NCI-H510A treated with DMSO at 0.1 percent for 48 hours (cell line): ENCODE results near the gene TRDN.
"Not testable (repeated sequence)": the region's sequence is repeated elsewhere in the genome, so short reads cannot be mapped to it uniquely, and the experiment has no call there.

Experiments used
- DNase-seq: peaks from one replicate; lab custom pipeline; 2025; lab: John Stamatoyannopoulos, UW

The TRDN gene

DNA sequence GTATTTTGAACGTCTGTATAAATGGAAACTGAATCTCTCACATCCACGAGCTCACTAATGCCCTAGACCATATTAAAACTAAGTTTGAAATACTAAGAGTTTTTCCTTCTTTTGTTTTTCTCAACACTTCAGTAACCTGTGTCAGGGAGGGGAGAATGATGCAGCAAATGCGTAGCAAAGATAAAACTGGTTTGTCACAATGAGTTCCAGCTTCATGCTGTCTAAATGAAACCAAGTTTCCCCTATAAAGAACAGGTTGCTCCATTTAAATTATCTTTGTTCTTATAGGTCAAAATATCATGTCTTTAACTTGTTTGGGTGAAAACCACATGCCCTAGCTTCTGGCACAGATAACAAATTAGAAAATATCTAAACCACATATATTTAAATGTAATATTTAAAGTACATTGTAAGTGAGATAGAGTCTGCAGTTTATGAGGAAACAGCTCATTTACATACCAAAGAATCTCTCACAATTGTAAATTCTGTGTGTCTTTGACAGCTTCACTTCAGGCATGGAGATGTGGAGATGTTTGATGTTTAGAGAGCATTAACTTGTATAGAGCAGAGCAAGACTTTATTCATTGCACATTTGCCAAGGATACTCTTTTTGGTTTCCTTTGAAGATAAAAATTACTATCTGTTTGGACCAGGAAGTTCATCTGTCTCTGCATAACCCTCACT is 7.3 kb downstream of the TRDN start:
- no peak for DNase-seq

DNA sequence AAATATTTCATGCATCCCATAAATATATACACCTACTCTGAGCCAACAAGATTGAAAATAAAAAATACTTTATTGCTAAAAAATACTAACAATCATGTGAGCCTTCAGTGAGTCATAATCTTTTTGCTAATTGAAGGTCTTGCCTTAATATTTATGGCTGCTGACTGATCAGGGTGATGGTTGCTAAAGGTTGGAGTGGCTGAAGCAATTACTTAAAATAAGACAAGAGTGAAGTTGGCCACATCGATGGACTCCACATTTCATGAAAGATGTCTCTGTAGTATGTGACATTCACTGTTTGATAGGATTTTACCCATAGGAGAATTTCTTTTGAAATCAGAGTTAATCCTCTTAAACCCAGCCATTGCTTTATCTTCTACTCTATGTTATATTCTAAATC is 11.1 kb downstream of the TRDN start:
- no peak for DNase-seq

DNA sequence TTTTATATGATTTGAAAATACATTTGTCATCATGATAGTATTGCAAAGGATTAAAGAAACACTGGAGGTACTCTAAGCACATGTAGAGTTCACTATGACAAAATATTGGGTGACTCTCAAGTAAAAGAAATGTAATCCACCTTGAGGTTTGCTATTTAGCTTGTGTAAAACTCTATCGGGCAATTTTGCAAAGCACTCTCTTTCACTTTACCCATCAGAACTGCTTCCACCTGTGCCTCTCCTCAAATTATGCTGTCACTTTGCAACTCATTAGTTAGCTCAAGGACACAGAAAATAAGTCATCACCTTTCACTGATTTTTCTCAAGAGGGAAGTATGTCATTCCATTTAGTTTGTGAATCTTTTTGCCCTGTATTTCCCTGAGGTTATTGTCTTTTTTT is 14.0 kb downstream of the TRDN start:
- no peak for DNase-seq

DNA sequence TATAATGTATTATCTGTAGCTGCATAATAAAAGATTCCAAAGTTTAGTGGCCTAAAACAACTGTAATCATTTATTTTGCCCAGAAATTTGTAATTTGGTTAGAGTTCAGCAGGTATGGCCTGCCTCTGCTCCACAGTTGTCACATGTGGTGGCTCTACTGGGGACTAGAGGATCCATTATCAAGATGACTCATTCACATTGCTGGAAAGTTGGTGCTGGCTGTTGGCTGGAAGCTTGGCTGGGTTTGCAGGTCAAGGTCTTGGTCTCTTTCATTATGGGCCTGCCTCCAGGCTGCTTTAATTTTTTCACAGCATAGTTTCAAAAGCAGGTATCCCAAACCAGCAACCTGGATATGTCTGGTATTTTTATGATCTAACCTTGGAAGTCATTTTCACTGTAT is 17.6 kb downstream of the TRDN start:
- no peak for DNase-seq

DNA sequence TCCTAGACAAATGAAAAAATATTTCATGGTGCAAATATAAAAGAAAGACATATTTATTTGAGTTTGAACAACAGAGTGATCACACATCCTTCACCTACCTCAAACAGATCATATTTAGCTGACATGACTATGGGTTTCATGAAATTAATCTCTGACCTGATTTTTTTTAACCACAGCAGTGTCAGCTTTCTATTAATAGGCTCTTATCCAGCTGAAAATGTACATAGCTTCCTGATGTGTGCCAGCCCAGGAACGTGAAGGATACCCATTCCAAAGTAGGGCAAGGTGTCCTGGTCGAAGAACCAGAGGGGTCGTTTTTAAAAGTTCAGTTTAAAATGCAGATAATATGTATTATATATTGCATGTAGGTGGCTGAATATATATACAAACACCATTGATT is 19.8 kb downstream of the TRDN start:
- DNase-seq = no peak

DNA sequence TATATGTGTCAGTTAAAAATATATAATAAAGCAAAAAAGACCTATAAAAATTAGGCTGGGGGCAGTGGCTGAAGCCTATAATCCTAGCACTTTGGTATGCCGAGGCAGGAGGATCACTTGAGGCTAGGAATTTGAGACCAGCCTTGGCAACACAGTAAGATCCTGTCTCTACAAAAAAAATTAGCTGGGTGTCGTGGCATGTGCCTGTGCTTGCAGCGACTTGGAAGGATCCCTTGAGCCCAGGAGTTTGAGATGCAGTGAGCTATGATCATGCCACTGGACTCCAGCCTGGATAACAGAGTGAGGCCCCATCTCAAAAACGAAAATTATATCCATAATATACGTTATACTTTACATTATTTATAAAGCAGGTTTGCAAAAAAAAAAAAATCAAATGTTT is 20.7 kb downstream of the TRDN start:
- DNase-seq = no peak

DNA sequence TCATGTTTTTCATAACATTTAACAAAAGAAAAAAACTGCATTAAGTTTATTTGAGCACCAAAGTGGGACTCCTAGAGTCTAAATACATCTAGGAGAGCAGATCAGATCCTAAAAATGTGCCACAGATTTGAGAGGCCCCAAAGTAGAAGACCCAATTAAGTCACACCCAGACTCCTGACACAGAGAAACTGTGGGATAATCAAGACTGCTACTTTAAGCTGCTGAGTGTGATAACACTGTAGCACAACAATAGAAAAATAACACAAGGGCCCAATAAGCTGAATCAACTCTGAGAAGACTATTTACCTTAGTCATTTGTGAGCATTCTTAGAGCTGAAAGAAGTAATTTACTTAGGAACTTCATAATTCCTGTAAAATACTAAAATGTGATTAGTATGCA is 26.0 kb downstream of the TRDN start:
- no peak for DNase-seq

DNA sequence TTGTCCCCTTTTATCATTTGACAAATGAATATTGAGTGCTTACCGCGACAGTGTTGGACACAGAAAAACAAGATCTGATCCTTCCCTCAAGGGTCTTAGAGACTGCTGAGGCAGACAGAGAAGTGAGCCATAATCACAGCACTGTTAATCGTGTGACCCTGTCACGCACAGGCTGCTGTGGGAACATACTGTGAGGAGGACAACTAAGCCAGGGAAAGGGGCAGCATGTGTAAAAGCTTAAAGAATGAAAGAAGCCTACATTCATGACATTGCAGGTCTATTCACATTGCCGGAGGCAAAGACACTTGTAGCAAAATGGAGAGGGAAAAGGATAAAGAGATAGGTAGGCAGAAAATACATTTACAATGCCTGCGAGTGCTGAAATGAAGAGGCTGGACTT is 32.7 kb downstream of the TRDN start:
- no peak for DNase-seq

DNA sequence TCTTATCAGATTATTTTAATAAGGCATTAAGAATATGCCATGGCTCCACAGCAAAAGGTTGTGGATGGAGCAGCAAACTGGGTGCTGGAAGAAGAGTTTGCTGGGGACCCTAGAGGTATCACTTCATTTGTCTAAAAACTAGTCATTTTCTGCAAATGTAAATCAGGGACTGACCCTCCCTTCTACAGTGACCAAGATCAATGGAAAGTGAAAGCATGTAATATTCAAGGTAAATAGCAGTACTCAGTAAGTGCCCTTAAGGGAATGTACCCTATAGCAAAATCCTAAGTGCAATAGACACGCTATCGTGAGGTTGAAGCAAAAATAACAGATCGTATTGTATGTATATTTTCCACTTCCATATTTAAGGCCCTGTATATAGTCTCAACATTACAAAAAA is 38.7 kb downstream of the TRDN start:
- DNase-seq = no peak

DNA sequence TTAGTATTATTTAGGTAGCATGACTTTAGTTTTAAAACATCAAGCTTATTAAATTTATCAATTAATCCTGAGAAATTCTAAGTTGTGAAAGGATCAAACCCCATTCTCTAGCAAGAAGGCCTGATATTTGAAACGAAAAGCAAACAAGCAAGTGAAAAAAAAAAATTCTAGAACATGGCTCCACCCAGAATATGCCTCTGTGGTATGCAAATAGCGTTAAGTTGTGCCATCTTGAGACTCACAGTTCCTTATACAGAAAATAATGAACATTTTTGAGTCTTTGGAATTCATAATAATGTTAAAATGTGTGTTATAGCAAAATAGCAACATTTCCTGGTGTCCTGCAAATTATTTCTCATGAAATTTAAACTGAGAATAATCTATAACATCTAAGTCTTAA is 42.0 kb downstream of the TRDN start:
- DNase-seq = no peak

DNA sequence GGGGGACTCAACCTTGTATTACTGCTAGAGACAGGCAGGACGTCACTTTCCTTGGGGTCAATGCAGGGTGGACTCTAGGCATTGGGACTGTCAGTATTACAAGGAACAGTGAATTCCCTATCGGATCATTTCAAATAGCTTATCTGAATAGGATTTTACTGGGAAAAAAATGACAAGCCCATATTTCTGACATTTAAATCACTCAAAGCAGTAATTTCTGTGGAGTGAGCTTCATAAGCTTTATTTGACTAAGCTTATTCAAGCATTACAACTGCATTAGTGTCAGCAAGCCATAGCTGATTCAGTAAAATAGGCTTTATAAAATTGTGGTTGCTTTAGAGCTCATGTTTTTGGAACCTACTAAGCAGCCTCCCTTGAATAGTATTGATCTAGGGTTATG is 44.3 kb downstream of the TRDN start:
- DNase-seq = no peak

DNA sequence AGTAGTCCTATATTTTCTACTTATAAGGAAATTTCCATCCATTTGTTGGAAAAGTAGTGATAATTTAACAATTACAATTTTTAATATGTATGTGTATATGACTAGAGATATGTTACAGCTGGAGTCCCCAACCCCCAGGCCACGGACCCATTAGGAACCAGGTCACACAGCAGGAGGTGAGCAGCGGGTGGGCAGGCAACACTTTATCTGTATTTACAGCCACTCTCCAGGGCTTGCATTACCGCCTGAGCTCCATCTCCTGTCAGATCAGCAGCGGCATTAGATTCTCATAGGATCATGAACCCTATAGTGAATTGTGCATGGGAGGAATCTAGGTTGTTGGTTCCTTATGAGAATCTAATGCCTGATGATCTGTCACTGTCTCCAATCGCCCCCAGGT is 46.8 kb downstream of the TRDN start:
- DNase-seq = no peak

DNA sequence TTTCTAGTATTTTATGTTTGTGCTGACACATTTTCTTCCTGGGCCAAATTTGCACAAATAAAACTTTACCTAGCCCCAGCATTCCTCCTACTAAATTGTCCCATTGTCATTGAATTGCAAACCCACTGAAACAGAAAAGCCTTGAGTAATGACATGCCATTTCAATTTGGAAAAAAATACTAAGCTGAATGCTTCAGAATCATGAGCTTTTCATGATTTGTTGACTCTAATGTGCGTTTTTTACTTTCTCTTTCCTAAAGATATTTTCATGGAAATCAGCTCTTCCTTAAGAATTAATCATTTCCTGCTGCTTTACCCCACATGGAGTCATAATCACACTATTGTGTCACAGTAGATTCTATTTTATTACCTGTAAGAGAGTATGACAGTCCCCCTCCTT is 47.4 kb downstream of the TRDN start:
- DNase-seq = no peak

DNA sequence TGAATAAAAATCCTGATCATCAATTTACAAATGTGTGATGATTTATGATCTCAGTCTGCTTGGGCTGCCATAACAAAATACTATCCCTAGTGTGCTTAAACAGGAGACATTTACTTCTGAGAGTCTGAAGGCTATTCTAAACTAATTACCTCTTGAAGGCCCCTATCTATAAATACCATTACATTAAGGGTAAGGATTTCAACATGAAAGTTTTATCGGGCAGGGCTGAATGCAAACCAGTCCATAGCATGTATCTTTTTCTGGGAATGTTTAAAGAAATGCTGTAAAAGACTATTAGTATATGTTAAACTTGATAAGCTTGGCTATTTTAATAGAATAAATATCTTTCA is 48.2 kb downstream of the TRDN start:
- DNase-seq = no peak

DNA sequence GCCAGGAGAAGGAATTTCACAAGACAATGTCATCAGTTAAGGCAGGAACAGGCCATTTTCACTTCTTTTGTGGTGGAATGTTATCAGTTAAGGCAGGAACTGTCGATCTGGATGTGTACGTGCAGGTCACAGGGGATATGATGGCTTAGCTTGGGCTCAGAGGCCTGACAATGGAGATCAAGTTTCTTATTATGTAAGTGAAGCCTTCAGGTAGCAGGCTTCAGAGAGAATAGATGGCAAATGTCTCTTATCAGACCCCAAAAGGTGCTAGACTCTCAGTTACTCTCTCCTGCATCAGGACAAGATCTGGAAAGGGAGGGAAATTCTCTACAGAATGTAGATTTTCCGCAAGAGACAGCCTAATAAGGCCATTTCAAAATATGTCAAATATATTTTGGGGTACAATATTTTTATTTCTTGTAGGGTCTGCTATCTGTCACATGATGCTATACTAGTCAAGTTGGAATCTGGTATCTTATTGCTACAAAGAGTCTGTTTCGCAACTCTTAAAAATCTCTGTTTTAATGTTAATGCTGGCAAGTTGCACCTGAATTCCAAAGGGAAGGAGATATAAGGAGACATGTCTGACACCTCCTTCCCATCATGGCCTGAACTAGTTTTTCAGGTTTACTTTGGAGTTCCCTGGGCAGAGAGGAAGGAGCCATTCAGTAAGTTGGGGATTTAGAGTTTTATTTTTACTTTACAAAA is 48.8 kb downstream of the TRDN start:
- DNase-seq = no peak

DNA sequence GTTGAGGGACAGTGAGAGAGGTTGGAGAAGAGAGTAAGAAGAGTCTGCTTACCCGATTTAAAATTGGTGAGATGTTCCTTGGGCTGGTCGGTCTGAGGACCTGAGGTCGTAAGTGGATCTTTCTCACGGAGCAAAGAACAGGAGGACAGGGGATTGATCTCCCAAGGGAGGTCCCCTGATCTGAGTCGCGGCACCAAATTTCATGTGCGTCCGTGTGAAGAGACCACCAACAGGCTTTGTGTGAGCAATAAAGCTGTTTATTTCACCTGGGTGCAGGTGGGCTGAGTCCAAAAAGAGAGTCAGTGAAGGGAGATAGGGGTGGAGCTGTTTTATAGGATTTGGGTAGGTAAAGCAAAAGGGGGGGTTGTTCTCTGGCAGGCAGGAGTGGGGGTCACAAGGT is 49.3 kb downstream of the TRDN start:
- DNase-seq = not testable (repeated sequence)

DNA sequence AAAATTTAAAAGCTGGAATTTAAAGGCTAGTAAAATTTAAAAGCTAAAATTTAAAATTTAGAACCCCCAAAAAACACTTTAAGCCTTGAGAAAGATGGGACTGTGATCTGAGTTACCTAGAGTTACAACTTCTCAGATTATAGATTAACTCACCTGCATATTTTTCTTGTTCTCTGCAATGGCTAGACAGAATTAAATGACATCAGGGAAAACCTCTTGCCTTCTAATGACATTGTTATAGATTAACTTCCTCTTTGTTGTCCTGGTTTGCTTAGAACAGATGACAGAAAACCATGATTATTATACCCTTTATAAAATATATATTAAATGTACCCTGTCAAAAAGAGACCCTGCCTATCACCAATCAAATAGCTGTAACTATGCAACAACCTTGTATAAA is 56.4 kb downstream of the TRDN start:
- no peak for DNase-seq

DNA sequence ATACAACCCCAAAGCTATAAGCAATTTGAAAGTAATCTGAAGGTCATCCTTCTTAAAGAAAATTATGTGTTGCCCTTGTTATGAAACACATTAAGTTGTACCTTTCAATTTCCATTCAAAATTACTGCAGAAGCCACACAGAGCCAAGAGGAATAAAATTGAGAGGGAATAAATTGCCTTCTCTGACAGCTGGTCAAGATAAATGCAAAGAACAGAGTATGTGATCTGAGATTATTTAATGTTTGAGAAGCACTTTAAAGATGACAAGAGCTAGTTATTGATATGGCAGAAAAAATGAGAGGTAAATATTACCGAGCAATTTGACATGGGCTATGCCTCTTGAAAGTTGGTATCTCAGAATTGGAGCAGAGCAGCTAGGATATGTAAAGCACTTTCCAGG is 61.6 kb downstream of the TRDN start:
- DNase-seq = peak; percentile 25

DNA sequence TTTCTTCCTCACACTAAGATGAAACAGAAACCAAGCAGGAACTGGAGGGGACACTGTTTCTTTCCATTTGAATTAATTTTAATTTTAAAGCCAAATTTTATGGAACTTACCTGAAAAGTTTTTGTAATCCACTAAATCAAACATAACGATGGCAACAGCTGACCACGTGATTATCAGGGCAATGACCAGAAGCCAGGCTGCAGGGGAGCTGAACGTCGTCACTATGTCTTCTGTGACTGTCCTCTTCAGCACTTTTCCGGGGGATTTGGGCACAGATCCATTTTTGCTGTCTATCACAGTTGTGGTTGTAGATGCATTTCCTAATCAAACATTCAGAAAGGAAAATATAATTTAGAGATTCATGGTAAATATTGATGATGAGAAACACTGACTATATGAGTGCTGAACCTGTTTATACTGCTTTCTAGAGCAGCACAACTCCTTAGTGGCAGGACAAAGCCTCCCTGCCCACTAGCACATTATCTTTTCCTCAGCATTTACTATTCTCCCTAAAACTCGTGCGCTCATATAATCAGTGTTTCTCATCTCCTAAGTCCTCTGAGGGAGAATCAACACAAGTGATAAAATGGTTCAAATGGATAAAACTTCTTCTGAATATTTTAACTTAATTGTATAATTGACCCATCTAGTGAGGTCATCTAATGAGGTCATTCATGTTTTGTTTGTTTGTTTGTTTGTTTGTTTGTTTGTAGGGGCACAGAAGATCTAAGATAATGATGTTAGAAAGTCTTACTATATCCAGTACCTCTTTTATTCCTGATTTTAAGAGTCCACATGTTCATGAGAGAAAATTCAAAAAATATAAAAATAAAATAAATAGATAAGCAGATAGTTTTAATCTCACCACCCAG is 65.7 kb downstream of the TRDN start:
- no peak for DNase-seq

DNA sequence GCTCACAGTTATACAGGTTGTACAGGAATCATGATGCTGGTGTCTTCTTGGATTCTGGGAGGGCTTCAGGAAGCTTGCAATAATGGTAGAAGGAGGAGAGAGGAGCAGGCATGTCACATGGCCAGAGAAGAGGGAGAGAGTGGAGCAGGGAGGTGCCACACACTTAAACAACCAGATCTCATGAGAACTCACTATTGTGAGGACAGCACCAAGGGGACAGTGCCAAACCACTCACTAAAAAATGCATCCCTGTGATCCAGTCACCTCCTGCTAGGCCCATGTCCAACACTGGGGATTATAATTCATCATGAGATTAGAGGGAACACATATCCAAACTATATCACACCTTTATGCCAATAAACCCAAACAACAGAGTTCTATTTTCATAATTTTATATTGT is 67.2 kb downstream of the TRDN start:
- no peak for DNase-seq

DNA sequence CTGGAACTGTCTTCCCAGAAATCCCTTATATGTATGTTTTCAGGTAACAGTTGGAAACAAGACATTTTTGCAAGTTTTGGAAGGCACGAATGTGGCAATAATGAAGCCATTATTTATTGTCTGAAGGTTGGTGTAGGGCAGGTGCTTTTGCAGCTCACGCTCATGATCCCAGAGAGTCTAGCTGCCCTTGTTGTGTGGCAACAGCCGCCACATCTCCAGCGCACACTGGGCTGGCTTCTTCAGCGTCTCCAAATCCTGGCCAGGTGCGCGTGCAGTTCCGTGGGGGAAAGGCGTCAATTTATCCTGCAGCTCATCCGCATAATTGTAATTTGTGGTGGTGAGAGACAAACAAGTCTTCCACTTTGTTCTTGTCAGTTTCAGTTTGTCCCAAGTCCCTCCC is 71.2 kb downstream of the TRDN start:
- DNase-seq = no peak

DNA sequence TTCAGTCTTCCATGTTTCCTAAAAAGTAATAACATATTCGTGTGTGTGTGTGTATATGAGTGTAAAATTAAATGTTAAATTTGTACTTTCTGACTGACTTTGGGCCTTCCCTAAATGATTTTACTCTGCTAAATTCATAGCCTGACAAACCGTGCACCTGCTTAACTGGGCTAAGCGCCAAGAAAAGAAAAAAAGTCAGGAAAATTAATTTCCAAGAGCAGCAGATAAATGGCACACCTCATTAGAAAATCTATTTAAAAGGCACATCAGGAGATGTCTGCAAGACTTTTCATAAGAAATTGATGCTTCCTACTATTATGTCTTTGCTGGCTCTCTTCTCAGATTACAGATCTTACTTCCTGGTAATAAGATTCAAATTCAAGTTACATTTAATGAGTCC is 72.4 kb downstream of the TRDN start:
- DNase-seq = no peak

DNA sequence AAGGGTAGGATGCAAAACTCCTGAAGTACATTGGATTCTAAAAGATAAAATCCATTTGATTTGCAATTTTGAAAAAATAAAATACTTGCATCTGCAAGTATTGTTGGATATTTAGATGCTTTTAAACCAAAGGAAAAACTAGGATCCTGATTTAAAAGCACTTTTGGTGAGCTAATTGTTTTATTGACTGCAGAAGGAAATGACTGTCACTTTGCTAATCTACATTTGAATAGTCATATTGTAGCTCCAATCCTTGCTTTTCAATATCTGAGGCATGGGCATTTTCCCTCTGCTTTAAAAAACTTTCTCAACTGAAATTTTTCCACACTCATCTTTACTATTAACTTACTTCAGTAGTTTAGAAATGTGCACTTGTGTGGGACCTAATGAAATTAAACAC is 74.1 kb downstream of the TRDN start:
- DNase-seq = no peak
